Dermis microvascular lymphatic vessel endothelial cell (primary cell): ENCODE measurements around the gene RAD9A. TPM values are rescaled to one million over a fixed set of nuclear protein-coding genes. Genes with fewer than 3 reads are reported as not detected.

Source experiments
- DNase-seq, 2 donors: peaks; one replicate each; pipeline versions ENCODE4 v3.0.0 to v3.0.0-alpha.2; 2010; ENCODE audit warnings: low read depth in 2 of 2
- total RNA-seq: library from RNA; depleted of rRNA; stranded (reverse); fragments of >200 nt; gene quantifications from 2 replicates; pipeline ENCODE4 v1.2.1, GENCODE V29; 2014

Gene RAD9A
- total RNA-seq, 1 donor from 2014 or later: 3.6 TPM

GRCh38 chr11:67356864-67357561 lies 34.8 kb upstream of the RAD9A start:
- peak in 1 of 2 donors; percentile 76 for DNase-seq

GRCh38 chr11:67357831-67358670 lies 33.7 kb upstream of the RAD9A start:
- peak in 1 of 2 donors; percentile 34 for DNase-seq

GRCh38 chr11:67364169-67364568 lies 27.6 kb upstream of the RAD9A start:
- no peak for DNase-seq

- DNase-seq: no peak
These were observed 26.7 kb upstream of the RAD9A start for GRCh38 chr11:67364783-67365722.

GRCh38 chr11:67365736-67366444 lies 25.9 kb upstream of the RAD9A start:
- no peak for DNase-seq

GRCh38 chr11:67366546-67366945 lies 25.2 kb upstream of the RAD9A start:
- no peak for DNase-seq

GRCh38 chr11:67366961-67367760 lies 24.6 kb upstream of the RAD9A start:
- DNase-seq: no peak

GRCh38 chr11:67367761-67368227 lies 24.0 kb upstream of the RAD9A start:
- DNase-seq: no peak

GRCh38 chr11:67368621-67369020 lies 23.2 kb upstream of the RAD9A start:
- DNase-seq: no peak

- no peak for DNase-seq
These were observed 22.5 kb upstream of the RAD9A start for GRCh38 chr11:67369275-67369674.

GRCh38 chr11:67369801-67370284 lies 21.9 kb upstream of the RAD9A start:
- DNase-seq: no peak

- peak in 1 of 2 donors; percentile 36 for DNase-seq
These were observed 21.3 kb upstream of the RAD9A start for GRCh38 chr11:67370351-67371076.

- DNase-seq: peak in 1 of 2 donors; percentile 54
These were observed 20.4 kb upstream of the RAD9A start for GRCh38 chr11:67371189-67371910.

- no peak for DNase-seq
These were observed 19.9 kb upstream of the RAD9A start for GRCh38 chr11:67371911-67372320.

GRCh38 chr11:67372321-67372992 lies 19.3 kb upstream of the RAD9A start:
- peak in 1 of 2 donors; percentile 19 for DNase-seq

- peak in 1 of 2 donors; percentile 67 for DNase-seq
These were observed 18.7 kb upstream of the RAD9A start, which contains the start of gene CLCF1 for GRCh38 chr11:67372993-67373647. CLCF1 (minus strand) TSS chr11:67373598; CDS start chr11:67373539, 59 bp downstream.
